Suprapubic skin (tissue), 4 donors: ENCODE results near the gene DEGS2.

Source experiments
- EP300 ChIP-seq: sonication (generic); formaldehyde crosslinking; IDR thresholded peaks from one replicate; pipeline ENCODE4 v1.6.1; 2017; ENCODE audit warnings: antibody characterized with exemption
- POLR2A ChIP-seq, 2 donors: fragments of 450-650 bp; IDR thresholded peaks; one replicate each; pipeline ENCODE4 v1.6.1; 2017; ENCODE audit warnings: antibody characterized with exemption in 2 of 2, mild to moderate bottlenecking in 2 of 2, moderate library complexity in 2 of 2
- POLR2AphosphoS5 ChIP-seq, 3 donors: sonication (generic); formaldehyde crosslinking; IDR thresholded peaks; one replicate each; pipeline ENCODE4 v1.6.1; 2017; ENCODE audit warnings: antibody characterized with exemption in 3 of 3
- TF ChIP-seq, protein P1 (sequence below), 2 donors: fragments of 200-600 bp in 1 of 2; fragments of 450-650 bp in 1 of 2; sonication (generic) in 1 of 2; IDR thresholded peaks; one replicate each; pipeline ENCODE4 v1.5.1; 2016 to 2019; ENCODE audit warnings: antibody characterized with exemption in 2 of 2, mild to moderate bottlenecking in 1 of 2, moderate library complexity in 1 of 2

- TF ChIP-seq, protein P1, sequence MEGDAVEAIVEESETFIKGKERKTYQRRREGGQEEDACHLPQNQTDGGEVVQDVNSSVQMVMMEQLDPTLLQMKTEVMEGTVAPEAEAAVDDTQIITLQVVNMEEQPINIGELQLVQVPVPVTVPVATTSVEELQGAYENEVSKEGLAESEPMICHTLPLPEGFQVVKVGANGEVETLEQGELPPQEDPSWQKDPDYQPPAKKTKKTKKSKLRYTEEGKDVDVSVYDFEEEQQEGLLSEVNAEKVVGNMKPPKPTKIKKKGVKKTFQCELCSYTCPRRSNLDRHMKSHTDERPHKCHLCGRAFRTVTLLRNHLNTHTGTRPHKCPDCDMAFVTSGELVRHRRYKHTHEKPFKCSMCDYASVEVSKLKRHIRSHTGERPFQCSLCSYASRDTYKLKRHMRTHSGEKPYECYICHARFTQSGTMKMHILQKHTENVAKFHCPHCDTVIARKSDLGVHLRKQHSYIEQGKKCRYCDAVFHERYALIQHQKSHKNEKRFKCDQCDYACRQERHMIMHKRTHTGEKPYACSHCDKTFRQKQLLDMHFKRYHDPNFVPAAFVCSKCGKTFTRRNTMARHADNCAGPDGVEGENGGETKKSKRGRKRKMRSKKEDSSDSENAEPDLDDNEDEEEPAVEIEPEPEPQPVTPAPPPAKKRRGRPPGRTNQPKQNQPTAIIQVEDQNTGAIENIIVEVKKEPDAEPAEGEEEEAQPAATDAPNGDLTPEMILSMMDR (IDR thresholded peaks at IDR 0.05): no peak
- no peak for TF ChIP-seq POLR2A (IDR thresholded peaks at IDR 0.05)
- no peak for TF ChIP-seq POLR2AphosphoS5 (IDR thresholded peaks at IDR 0.05)
- no peak for TF ChIP-seq EP300
Observed at GRCh38 chr14:100147181-100147631, 12.2 kb downstream of the DEGS2 start.
